Measurements from ENCODE around the gene CDO1.

DNA sequence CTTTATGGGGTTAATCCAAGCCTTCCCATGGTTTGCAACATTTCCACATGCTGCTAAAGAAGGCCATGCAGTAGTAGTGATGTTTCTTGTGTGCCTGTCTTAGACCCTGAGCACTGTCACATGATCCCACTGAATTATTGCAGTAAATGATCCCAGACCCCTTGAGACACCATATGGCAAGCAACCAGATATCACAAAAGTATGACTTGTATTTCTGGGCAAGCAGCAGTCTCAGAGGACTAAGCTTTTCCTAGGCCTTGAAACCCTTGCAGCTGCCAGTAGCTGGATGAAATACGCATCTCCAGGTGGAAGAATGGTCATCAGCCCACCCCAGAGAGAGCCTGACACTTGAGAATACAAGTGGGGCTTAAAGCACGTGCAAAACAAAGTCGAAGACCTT lies 41.8 kb downstream of the CDO1 start:
- TF ChIP-seq EZH2phosphoT487 (IDR thresholded peaks at IDR 0.05; ENCODE audit: borderline replicate concordance) (no peak), POLR2AphosphoS5 (IDR thresholded peaks at IDR 0.05; ENCODE audit: low read depth, low read length) (no peak), ZNF274 (IDR thresholded peaks at IDR 0.05; ENCODE audit: low read depth, low read length) (no peak), ELF1 (IDR thresholded peaks at IDR 0.05; ENCODE audit: borderline replicate concordance, low read depth) (no peak), EGR1 (IDR thresholded peaks at IDR 0.05; ENCODE audit: low read depth) (no peak), REST (IDR thresholded peaks at IDR 0.05; ENCODE audit: low read depth) (no peak), CEBPB (IDR thresholded peaks at IDR 0.05; ENCODE audit: low read depth) (no peak)
- TF ChIP-seq, protein P1, sequence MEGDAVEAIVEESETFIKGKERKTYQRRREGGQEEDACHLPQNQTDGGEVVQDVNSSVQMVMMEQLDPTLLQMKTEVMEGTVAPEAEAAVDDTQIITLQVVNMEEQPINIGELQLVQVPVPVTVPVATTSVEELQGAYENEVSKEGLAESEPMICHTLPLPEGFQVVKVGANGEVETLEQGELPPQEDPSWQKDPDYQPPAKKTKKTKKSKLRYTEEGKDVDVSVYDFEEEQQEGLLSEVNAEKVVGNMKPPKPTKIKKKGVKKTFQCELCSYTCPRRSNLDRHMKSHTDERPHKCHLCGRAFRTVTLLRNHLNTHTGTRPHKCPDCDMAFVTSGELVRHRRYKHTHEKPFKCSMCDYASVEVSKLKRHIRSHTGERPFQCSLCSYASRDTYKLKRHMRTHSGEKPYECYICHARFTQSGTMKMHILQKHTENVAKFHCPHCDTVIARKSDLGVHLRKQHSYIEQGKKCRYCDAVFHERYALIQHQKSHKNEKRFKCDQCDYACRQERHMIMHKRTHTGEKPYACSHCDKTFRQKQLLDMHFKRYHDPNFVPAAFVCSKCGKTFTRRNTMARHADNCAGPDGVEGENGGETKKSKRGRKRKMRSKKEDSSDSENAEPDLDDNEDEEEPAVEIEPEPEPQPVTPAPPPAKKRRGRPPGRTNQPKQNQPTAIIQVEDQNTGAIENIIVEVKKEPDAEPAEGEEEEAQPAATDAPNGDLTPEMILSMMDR (IDR thresholded peaks at IDR 0.05 in 2 of 3, conservative IDR thresholded peaks at IDR 0.05 in 1 of 3; ENCODE audit: borderline replicate concordance in 1 of 3, insufficient read depth in 1 of 3, low read depth in 2 of 3, low read length in 2 of 3) = no peak
